Liver (tissue), 9 donors: Measurements from ENCODE around the gene BRSK2. TPM values are rescaled to one million over a fixed set of nuclear protein-coding genes. Genes with fewer than 3 reads are reported as not detected.

Experiments
- DNase-seq: peaks from one replicate; pipeline ENCODE4 v3.0.0-alpha.2; 2017; ENCODE audit warnings: low spot score
- H3K27ac ChIP-seq, 2 donors: one replicate each; pipeline ENCODE4 v1.7.0; 2013; ENCODE audit warnings: inconsistent platforms in 2 of 2, low read length in 2 of 2, control low read depth in 1 of 2, low read depth in 1 of 2, mild to moderate bottlenecking in 1 of 2
- H3K27me3 ChIP-seq, 4 donors: one replicate each; pipeline versions ENCODE4 v1.6.1 to v1.7.0; 2013; ENCODE audit warnings: low read length in 3 of 4, inconsistent platforms in 1 of 4, mild to moderate bottlenecking in 1 of 4, moderate library complexity in 1 of 4; ENCODE audit not compliant: control insufficient read depth in 4 of 4, insufficient read depth in 4 of 4
- H3K36me3 ChIP-seq, 4 donors: one replicate each; pipeline versions ENCODE4 v1.6.1 to v1.7.0; 2013; ENCODE audit warnings: low read length in 3 of 4, mild to moderate bottlenecking in 3 of 4, low read depth in 1 of 4, moderate library complexity in 1 of 4; ENCODE audit not compliant: control insufficient read depth in 4 of 4, insufficient read depth in 3 of 4
- H3K4me1 ChIP-seq, 4 donors: one replicate each; pipeline versions ENCODE4 v1.6.1 to v1.7.0; 2013; ENCODE audit warnings: low read length in 3 of 4, mild to moderate bottlenecking in 3 of 4, moderate library complexity in 1 of 4; ENCODE audit not compliant: control insufficient read depth in 4 of 4, insufficient read depth in 4 of 4
- H3K4me3 ChIP-seq, 3 donors: one replicate each; pipeline versions ENCODE4 v1.6.1 to v1.7.0; 2013; ENCODE audit warnings: low read length in 3 of 3, control low read depth in 1 of 3, low read depth in 1 of 3, mild to moderate bottlenecking in 1 of 3
- H3K9ac ChIP-seq, 2 donors: one replicate each; pipeline ENCODE4 v1.7.0; 2013; ENCODE audit warnings: low read length in 2 of 2, mild to moderate bottlenecking in 2 of 2, moderate library complexity in 2 of 2, control low read depth in 1 of 2, low read depth in 1 of 2
- H3K9me3 ChIP-seq, 4 donors: one replicate each; pipeline versions ENCODE4 v1.6.1 to v1.7.0; 2013; ENCODE audit warnings: low read length in 3 of 4; ENCODE audit not compliant: control insufficient read depth in 4 of 4
- CTCF ChIP-seq: fragments of 150-350 bp; IDR thresholded peaks from 2 replicates; pipeline ENCODE4 v1.5.1; 2017; ENCODE audit warnings: improper control_type of control experiment, low read depth, low read length; ENCODE audit not compliant: missing input control
- EGR1 ChIP-seq, 2 donors: IDR thresholded peaks; 2 replicates each; pipeline ENCODE4 v1.6.1; 2016 to 2018; ENCODE audit warnings: antibody characterized with exemption in 2 of 2, low read depth in 2 of 2
- FOXA1 ChIP-seq: IDR thresholded peaks from 2 replicates; pipeline ENCODE4 v1.6.1; 2016; ENCODE audit warnings: antibody characterized with exemption
- FOXA2 ChIP-seq: IDR thresholded peaks from 2 replicates; pipeline ENCODE4 v1.6.1; 2016; ENCODE audit warnings: antibody characterized with exemption
- GABPA ChIP-seq, 2 donors: IDR thresholded peaks in 1 of 2; conservative IDR thresholded peaks in 1 of 2; 2 replicates each; pipeline ENCODE4 v1.6.1; 2016; ENCODE audit warnings: antibody characterized with exemption in 2 of 2, mild to moderate bottlenecking in 1 of 2, moderate library complexity in 1 of 2
- HNF4A ChIP-seq, 2 donors: conservative IDR thresholded peaks; 2 replicates each; pipeline ENCODE4 v1.6.1; 2016; ENCODE audit warnings: antibody characterized with exemption in 2 of 2, mild to moderate bottlenecking in 2 of 2
- JUND ChIP-seq, 2 donors: IDR thresholded peaks; 2 replicates each; pipeline ENCODE4 v1.6.1; 2016; ENCODE audit warnings: antibody characterized with exemption in 2 of 2
- MAX ChIP-seq: IDR thresholded peaks from 2 replicates; pipeline ENCODE4 v1.6.1; 2016; ENCODE audit warnings: antibody characterized with exemption
- NR2F2 ChIP-seq: IDR thresholded peaks from 2 replicates; pipeline ENCODE4 v1.6.1; 2016; ENCODE audit warnings: antibody characterized with exemption
- RAD21 ChIP-seq, 2 donors: IDR thresholded peaks; 2 replicates each; pipeline ENCODE4 v1.6.1; 2016; ENCODE audit warnings: antibody characterized with exemption in 2 of 2, mild to moderate bottlenecking in 2 of 2
- RXRA ChIP-seq, 2 donors: IDR thresholded peaks; 2 replicates each; pipeline ENCODE4 v1.6.1; 2017 to 2018; ENCODE audit warnings: antibody characterized with exemption in 2 of 2, mild to moderate bottlenecking in 1 of 2
- SP1 ChIP-seq: IDR thresholded peaks from 2 replicates; pipeline ENCODE4 v1.6.1; 2018; ENCODE audit warnings: antibody characterized with exemption, mild to moderate bottlenecking
- TAF1 ChIP-seq: conservative IDR thresholded peaks from 2 replicates; pipeline ENCODE4 v1.6.1; 2016; ENCODE audit warnings: antibody characterized with exemption, mild to moderate bottlenecking
- YY1 ChIP-seq: IDR thresholded peaks from 2 replicates; pipeline ENCODE4 v1.6.1; 2016; ENCODE audit warnings: antibody characterized with exemption, mild to moderate bottlenecking
- WGBS: extraction: QIAGEN DNeasy Blood & Tissue Kit; methylation state at CpG from one replicate; pipeline ENCODE4 v1.1.7; 2013; 5-methylcytosine and 5-hydroxymethylcytosine counted together
- polyA plus RNA-seq, 2 donors: library from polyadenylated mRNA; stranded (reverse) in 1 of 2; unstranded in 1 of 2; fragments of 200-250 nt in 1 of 2; fragments of >200 nt in 1 of 2; fragmentation: Nextera tagmentation in 1 of 2; extraction: Ambion mirVana in 1 of 2; gene quantifications; one replicate each; pipeline versions ENCODE4 v1.2.1 to v1.2.3, GENCODE V29; 2013 to 2015
- total RNA-seq, 2 donors: library from RNA; depleted of rRNA; stranded (reverse); fragments of >200 nt; gene quantifications; one replicate each; pipeline ENCODE4 v1.2.3, GENCODE V29; 2014
- TF ChIP-seq, protein P1 (sequence below): IDR thresholded peaks from 2 replicates; pipeline ENCODE4 v1.6.1; 2016; ENCODE audit warnings: antibody characterized with exemption, mild to moderate bottlenecking
- TF ChIP-seq, protein P2 (sequence below): IDR thresholded peaks from 2 replicates; pipeline ENCODE4 v1.6.1; 2016; ENCODE audit warnings: antibody characterized with exemption
- TF ChIP-seq, protein P3 (sequence below): IDR thresholded peaks from 2 replicates; pipeline ENCODE4 v1.6.1; 2016; ENCODE audit warnings: antibody characterized with exemption
- donor health status: healthy.
- donor health status: healthy.
- donor health status: healthy.
- donor health status: healthy.
- donor health status: healthy.

Gene BRSK2
- total and polyA plus RNA-seq, 4 donors, result 0.05 to 0.17 TPM; not detected in 2

DNA sequence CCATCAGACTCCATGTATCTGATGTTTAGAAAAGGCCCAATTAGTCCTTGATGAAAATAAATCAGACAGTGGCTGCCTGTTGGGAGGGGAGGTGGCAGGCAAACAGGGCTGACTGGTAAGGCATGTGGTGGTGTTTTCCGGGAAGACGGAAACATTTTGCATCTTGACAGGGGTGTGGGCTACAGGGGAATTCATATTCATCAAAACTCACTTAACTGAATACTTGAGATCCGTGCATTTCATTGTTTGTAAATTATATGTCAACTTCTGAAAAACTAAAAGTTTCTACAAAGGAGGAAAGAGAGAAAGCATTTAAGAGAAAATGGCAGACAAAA, 107.0 kb downstream of the BRSK2 start:
- H3K9ac ChIP-seq, result no peak overlapping the region
- WGBS, result 91% methylated on average over 3 of the region's 3 CpGs
- no peak for DNase-seq
- H3K27ac ChIP-seq, result no peak overlapping the region
- H3K9me3 ChIP-seq, result no peaks in the 10 kb centered on the region
- no peaks in the 10 kb centered on the region for H3K27me3 ChIP-seq
- H3K4me1 ChIP-seq, result peaks cover 0 to 4% (median 2%) of the 10 kb centered on the region in 4 donors
- H3K4me3 ChIP-seq, result no peak overlapping the region
- H3K36me3 ChIP-seq, result no peaks in the 10 kb centered on the region
- TF ChIP-seq TAF1 (no peak), HNF4A (conservative IDR thresholded peaks at IDR 0.05) (no peak), NR2F2 (no peak), MAX (no peak)
- TF ChIP-seq, protein P1, sequence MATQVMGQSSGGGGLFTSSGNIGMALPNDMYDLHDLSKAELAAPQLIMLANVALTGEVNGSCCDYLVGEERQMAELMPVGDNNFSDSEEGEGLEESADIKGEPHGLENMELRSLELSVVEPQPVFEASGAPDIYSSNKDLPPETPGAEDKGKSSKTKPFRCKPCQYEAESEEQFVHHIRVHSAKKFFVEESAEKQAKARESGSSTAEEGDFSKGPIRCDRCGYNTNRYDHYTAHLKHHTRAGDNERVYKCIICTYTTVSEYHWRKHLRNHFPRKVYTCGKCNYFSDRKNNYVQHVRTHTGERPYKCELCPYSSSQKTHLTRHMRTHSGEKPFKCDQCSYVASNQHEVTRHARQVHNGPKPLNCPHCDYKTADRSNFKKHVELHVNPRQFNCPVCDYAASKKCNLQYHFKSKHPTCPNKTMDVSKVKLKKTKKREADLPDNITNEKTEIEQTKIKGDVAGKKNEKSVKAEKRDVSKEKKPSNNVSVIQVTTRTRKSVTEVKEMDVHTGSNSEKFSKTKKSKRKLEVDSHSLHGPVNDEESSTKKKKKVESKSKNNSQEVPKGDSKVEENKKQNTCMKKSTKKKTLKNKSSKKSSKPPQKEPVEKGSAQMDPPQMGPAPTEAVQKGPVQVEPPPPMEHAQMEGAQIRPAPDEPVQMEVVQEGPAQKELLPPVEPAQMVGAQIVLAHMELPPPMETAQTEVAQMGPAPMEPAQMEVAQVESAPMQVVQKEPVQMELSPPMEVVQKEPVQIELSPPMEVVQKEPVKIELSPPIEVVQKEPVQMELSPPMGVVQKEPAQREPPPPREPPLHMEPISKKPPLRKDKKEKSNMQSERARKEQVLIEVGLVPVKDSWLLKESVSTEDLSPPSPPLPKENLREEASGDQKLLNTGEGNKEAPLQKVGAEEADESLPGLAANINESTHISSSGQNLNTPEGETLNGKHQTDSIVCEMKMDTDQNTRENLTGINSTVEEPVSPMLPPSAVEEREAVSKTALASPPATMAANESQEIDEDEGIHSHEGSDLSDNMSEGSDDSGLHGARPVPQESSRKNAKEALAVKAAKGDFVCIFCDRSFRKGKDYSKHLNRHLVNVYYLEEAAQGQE, result no peak
- TF ChIP-seq, protein P2, sequence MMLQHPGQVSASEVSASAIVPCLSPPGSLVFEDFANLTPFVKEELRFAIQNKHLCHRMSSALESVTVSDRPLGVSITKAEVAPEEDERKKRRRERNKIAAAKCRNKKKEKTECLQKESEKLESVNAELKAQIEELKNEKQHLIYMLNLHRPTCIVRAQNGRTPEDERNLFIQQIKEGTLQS, result no peak

DNA sequence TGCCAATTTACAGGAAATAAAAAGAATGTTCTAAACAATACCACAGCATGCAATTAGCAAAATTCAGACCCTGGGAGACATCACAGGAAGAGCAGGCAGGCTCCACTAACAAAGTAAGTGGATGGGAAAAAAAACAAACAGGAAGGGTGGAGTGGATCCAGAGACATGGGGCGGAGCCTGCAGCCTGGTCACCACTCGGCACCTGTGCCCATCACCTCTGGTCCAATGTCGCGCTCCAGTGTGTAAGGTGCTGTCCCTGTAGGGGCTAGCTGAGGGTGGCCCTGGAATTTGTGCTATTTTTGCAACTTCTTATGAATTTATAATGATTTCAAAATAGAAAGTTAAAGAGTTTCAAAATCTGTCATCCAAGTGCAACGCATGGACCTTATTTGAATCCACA, 107.9 kb downstream of the BRSK2 start:
- H3K9me3 ChIP-seq, result no peaks in the 10 kb centered on the region
- H3K27ac ChIP-seq, result no peak overlapping the region
- H3K36me3 ChIP-seq, result no peaks in the 10 kb centered on the region
- DNase-seq, result no peak
- WGBS, result 86% methylated on average over 5 of the region's 5 CpGs
- no peak overlapping the region for H3K4me3 ChIP-seq
- peaks cover 0 to 4% (median 2%) of the 10 kb centered on the region in 4 donors for H3K4me1 ChIP-seq
- no peak for TF ChIP-seq TAF1
- TF ChIP-seq, protein P1, result no peak
- TF ChIP-seq NR2F2, result no peak
- no peak for TF ChIP-seq EGR1 (IDR thresholded peaks at IDR 0.05; ENCODE audit: low read depth in 2 of 2)
- no peak for TF ChIP-seq RAD21 (IDR thresholded peaks at IDR 0.05)
- TF ChIP-seq, protein P2, result no peak
- TF ChIP-seq CTCF, result no peak
- no peak for TF ChIP-seq GABPA (IDR thresholded peaks at IDR 0.05 in 1 of 2, conservative IDR thresholded peaks at IDR 0.05 in 1 of 2)
- no peak for TF ChIP-seq MAX
- no peak for TF ChIP-seq JUND (IDR thresholded peaks at IDR 0.05)
- TF ChIP-seq RXRA (IDR thresholded peaks at IDR 0.05), result no peak
- no peak for TF ChIP-seq FOXA1
- TF ChIP-seq YY1, result no peak
- TF ChIP-seq FOXA2, result no peak
- TF ChIP-seq, protein P3, sequence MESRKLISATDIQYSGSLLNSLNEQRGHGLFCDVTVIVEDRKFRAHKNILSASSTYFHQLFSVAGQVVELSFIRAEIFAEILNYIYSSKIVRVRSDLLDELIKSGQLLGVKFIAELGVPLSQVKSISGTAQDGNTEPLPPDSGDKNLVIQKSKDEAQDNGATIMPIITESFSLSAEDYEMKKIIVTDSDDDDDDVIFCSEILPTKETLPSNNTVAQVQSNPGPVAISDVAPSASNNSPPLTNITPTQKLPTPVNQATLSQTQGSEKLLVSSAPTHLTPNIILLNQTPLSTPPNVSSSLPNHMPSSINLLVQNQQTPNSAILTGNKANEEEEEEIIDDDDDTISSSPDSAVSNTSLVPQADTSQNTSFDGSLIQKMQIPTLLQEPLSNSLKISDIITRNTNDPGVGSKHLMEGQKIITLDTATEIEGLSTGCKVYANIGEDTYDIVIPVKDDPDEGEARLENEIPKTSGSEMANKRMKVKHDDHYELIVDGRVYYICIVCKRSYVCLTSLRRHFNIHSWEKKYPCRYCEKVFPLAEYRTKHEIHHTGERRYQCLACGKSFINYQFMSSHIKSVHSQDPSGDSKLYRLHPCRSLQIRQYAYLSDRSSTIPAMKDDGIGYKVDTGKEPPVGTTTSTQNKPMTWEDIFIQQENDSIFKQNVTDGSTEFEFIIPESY, result no peak
- no peak for TF ChIP-seq SP1
- TF ChIP-seq HNF4A (conservative IDR thresholded peaks at IDR 0.05), result no peak
- H3K27me3 ChIP-seq, result no peaks in the 10 kb centered on the region
- H3K9ac ChIP-seq, result no peak overlapping the region
